ENCODE results near the gene TGFBR1. TPM values are rescaled to one million over a fixed set of nuclear protein-coding genes. Genes with fewer than 3 reads are reported as not detected.

The TGFBR1 gene
- total RNA-seq, 4 donors from 2014 or later: 20.2 to 34.3 (median 25.6) TPM

DNA sequence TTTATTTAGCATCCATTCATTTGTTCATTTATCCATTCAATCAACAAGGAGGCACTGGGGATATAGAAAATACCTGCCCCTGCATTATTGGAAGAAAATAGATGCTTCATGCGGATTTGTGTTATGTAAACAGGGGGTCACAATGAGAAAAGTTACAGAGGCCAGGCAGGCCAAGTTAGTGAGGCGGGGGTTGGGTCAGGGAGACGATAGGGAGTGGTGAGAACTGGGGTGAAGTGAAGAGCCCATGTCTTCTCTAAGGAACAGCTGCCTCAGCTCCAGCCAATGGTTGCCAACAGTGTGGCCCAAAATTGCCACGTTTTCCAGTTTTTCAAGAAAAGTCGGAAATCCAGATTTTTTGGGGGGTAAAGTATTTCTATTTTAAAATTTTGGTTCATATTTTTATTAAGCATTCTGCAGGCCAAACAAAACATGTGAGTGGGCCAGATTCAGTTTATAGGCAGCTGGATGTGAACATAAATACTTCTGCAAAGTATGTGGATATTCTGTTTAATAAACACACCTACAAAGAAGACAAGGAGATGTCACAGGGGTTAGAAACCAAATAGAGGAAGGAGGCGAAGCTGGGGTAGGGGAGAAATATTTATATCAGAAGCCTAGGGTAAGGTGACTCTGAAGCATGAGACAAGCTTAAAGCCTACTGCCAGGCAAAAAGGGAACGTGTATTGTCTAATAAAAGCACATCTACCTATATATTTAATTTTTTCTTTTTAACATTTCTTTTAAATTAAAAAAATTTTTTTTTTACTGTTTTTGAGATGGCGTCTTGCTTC, 72.9 kb downstream of the TGFBR1 start:
- 84 to 90% methylated on average over 8 of the region's 8 CpGs for WGBS, 2 donors
- no peak for DNase-seq
- H3K36me3 ChIP-seq: no peaks in the 10 kb centered on the region
- intact Hi-C loops (cut with DNase I): no loop called here
- no peaks in the 10 kb centered on the region for H3K4me1 ChIP-seq
- no peak overlapping the region for H3K4me3 ChIP-seq
- no peaks in the 10 kb centered on the region for H3K9me3 ChIP-seq
- TF ChIP-seq, protein P1, sequence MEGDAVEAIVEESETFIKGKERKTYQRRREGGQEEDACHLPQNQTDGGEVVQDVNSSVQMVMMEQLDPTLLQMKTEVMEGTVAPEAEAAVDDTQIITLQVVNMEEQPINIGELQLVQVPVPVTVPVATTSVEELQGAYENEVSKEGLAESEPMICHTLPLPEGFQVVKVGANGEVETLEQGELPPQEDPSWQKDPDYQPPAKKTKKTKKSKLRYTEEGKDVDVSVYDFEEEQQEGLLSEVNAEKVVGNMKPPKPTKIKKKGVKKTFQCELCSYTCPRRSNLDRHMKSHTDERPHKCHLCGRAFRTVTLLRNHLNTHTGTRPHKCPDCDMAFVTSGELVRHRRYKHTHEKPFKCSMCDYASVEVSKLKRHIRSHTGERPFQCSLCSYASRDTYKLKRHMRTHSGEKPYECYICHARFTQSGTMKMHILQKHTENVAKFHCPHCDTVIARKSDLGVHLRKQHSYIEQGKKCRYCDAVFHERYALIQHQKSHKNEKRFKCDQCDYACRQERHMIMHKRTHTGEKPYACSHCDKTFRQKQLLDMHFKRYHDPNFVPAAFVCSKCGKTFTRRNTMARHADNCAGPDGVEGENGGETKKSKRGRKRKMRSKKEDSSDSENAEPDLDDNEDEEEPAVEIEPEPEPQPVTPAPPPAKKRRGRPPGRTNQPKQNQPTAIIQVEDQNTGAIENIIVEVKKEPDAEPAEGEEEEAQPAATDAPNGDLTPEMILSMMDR (IDR thresholded peaks at IDR 0.05): no peak
- H3K27ac ChIP-seq: no peak overlapping the region
- no peaks in the 10 kb centered on the region for H3K27me3 ChIP-seq

DNA sequence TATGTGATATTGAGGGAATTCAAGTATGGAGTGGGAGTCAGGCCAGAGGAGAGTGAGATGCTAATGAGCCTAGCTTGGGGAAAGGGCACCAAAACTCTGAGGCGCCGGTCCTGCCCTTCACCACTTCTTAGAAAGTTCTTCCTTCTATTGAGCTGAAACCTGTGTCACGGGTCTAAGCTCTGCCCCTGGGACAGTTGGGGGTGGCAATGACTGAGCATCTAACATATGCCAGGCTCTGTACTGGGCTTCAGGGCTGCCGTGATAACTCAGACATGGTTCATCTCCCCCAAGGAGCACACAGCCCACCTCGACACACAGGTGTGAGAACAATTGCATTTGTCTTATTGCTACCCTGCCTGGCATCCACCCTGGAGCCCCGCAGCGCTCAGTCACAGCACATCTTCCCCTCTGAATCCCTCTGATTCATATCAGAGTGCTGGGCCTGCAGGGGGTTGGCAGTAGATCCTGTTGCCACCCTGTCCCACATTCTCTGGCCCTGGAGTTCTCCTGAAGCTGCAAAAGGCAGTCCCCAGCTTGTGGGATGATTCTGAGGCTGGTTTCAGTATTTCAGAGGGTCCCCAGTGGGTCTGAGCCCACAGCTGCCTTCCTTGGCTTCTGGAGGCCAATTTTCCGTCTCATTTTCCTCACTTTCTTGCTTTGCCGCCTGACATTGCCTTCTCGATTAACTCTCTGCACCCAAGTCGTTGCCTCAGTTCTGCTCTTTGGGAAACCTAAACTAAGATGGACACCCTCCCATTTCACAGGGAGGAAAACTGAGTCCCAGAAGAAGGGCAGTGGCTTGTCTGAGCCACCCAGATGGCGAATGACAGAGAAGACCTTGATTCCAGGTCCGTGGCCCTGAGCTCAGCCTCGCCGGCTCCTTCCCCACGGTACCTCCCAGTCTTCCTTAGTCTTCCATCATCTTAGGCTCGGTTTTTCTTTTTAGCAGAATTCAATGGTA, 74.3 kb downstream of the TGFBR1 start:
- H3K4me1 ChIP-seq: peaks cover 0 to 3% (median 0%) of the 10 kb centered on the region in 3 donors
- TF ChIP-seq, protein P1 (IDR thresholded peaks at IDR 0.05): no peak
- no peak for TF ChIP-seq POLR2A (IDR thresholded peaks at IDR 0.05)
- H3K36me3 ChIP-seq: no peaks in the 10 kb centered on the region
- H3K4me3 ChIP-seq: no peak overlapping the region
- intact Hi-C loops (cut with DNase I): no loop called here
- H3K27ac ChIP-seq: no peak overlapping the region
- H3K9me3 ChIP-seq: no peaks in the 10 kb centered on the region
- no peak for DNase-seq
- no peaks in the 10 kb centered on the region for H3K27me3 ChIP-seq
- 88 to 89% methylated on average over 15 to 17 of the region's 17 CpGs for WGBS, 2 donors

DNA sequence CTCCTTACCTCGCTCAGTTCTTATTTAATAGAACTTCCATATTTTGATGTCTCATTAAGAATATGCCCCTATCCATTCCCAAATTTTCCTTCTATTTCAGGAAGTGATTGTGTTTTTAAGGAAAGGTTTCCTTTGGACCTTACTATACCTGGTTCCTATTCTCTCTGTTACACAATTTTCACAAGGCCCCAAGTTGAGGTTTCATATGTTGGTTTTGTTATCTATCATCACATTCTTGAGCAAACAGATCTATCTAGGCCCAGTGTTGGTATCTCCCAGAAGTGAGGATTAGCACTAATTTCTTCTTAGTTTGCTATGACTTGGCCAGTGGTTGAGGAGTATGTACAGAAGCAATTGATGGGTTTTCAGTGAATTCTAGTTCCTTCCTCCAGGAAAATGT, 75.3 kb downstream of the TGFBR1 start:
- intact Hi-C loops (cut with DNase I): no loop called here
- 86 to 96% methylated on average over 1 of the region's 1 CpG for WGBS, 2 donors
- TF ChIP-seq, protein P1 (IDR thresholded peaks at IDR 0.05): no peak
- no peak for TF ChIP-seq POLR2A (IDR thresholded peaks at IDR 0.05)

GRCh38 chr9:99180662-99181061, 75.7 kb downstream of the TGFBR1 start:
- Histone ChIP-seq H3K36me3 (no peaks in the 10 kb centered on the region), H3K27me3 (no peaks in the 10 kb centered on the region), H3K27ac (no peak overlapping the region), H3K9me3 (no peaks in the 10 kb centered on the region), H3K4me1 (peaks cover 0 to 13% (median 5%) of the 10 kb centered on the region in 3 donors), H3K4me3 (no peak overlapping the region)
- intact Hi-C loops (cut with DNase I): no loop called here
- 82% methylated on average over 9 of the region's 9 CpGs for WGBS, 2 donors
- no peak for DNase-seq
- no peak for TF ChIP-seq POLR2A (IDR thresholded peaks at IDR 0.05)
- TF ChIP-seq, protein P1 (IDR thresholded peaks at IDR 0.05): no peak

More for the DNA sequence above, 75.3 kb downstream of the TGFBR1 start:
- no peaks in the 10 kb centered on the region for H3K36me3 ChIP-seq
- H3K27me3 ChIP-seq: no peaks in the 10 kb centered on the region
- no peak for DNase-seq
- H3K4me1 ChIP-seq: peaks cover 0 to 13% (median 5%) of the 10 kb centered on the region in 3 donors
- H3K9me3 ChIP-seq: no peaks in the 10 kb centered on the region
- no peak overlapping the region for H3K27ac ChIP-seq
- no peak overlapping the region for H3K4me3 ChIP-seq

GRCh38 chr9:99181206-99181605, 76.3 kb downstream of the TGFBR1 start:
- TF ChIP-seq POLR2A (IDR thresholded peaks at IDR 0.05): no peak
- TF ChIP-seq, protein P1 (IDR thresholded peaks at IDR 0.05): no peak
- H3K4me3 ChIP-seq: no peak overlapping the region
- intact Hi-C loops (cut with DNase I): no loop called here
- peaks cover 0 to 13% (median 5%) of the 10 kb centered on the region in 3 donors for H3K4me1 ChIP-seq
- no peaks in the 10 kb centered on the region for H3K9me3 ChIP-seq
- H3K27ac ChIP-seq: no peak overlapping the region
- WGBS, 2 donors: 52% methylated on average over 2 of the region's 2 CpGs
- DNase-seq: no peak
- no peaks in the 10 kb centered on the region for H3K27me3 ChIP-seq
- H3K36me3 ChIP-seq: no peaks in the 10 kb centered on the region
